ENCODE measurements around the gene RFTN1. TPM values are rescaled to one million over a fixed set of nuclear protein-coding genes. Genes with fewer than 3 reads are reported as not detected.

Gene RFTN1
- total RNA-seq, 1 donor: 73.0 TPM

GRCh38 chr3:16369276-16369675 lies 144.2 kb downstream of the RFTN1 start:
- H3K4me3 ChIP-seq (ENCODE audit: low read depth, low read length): no peak overlapping the region
- no peak for TF ChIP-seq CTCF (IDR thresholded peaks at IDR 0.05; ENCODE audit: insufficient read depth, low read depth, low read length)
- no peak for DNase-seq (ENCODE audit: low read depth)

GRCh38 chr3:16366581-16366980 lies 146.9 kb downstream of the RFTN1 start:
- no peak for DNase-seq (ENCODE audit: low read depth)
- TF ChIP-seq CTCF (IDR thresholded peaks at IDR 0.05; ENCODE audit: insufficient read depth, low read depth, low read length): no peak
- H3K4me3 ChIP-seq (ENCODE audit: low read depth, low read length): no peak overlapping the region

- H3K4me3 ChIP-seq (ENCODE audit: low read depth, low read length): no peak overlapping the region
- DNase-seq (ENCODE audit: low read depth): no peak
- TF ChIP-seq CTCF (IDR thresholded peaks at IDR 0.05; ENCODE audit: insufficient read depth, low read depth, low read length): no peak
Measured at GRCh38 chr3:16365491-16366128, 147.9 kb downstream of the RFTN1 start.

GRCh38 chr3:16364963-16365362 lies 148.5 kb downstream of the RFTN1 start:
- no peak for DNase-seq (ENCODE audit: low read depth)
- TF ChIP-seq CTCF (IDR thresholded peaks at IDR 0.05; ENCODE audit: insufficient read depth, low read depth, low read length): no peak
- H3K4me3 ChIP-seq (ENCODE audit: low read depth, low read length): no peak overlapping the region

- no peak for TF ChIP-seq CTCF (IDR thresholded peaks at IDR 0.05; ENCODE audit: insufficient read depth, low read depth, low read length)
- DNase-seq (ENCODE audit: low read depth): no peak
- H3K4me3 ChIP-seq (ENCODE audit: low read depth, low read length): no peak overlapping the region
Measured at GRCh38 chr3:16364323-16364722, 149.2 kb downstream of the RFTN1 start.

GRCh38 chr3:16363636-16364035 lies 149.9 kb downstream of the RFTN1 start:
- no peak for TF ChIP-seq CTCF (IDR thresholded peaks at IDR 0.05; ENCODE audit: insufficient read depth, low read depth, low read length)
- H3K4me3 ChIP-seq (ENCODE audit: low read depth, low read length): no peak overlapping the region
- DNase-seq (ENCODE audit: low read depth): no peak

GRCh38 chr3:16362770-16363169 lies 150.7 kb downstream of the RFTN1 start:
- no peak for TF ChIP-seq CTCF (IDR thresholded peaks at IDR 0.05; ENCODE audit: insufficient read depth, low read depth, low read length)
- no peak overlapping the region for H3K4me3 ChIP-seq (ENCODE audit: low read depth, low read length)
- DNase-seq (ENCODE audit: low read depth): no peak
